ENCODE results near the gene NDN. TPM values are rescaled to one million over a fixed set of nuclear protein-coding genes. Genes with fewer than 3 reads are reported as not detected.

NDN gene
- total RNA-seq, 3 donors from 2014 or later (not counting 1 experiment from before 2014, with no cell fraction given) = 0.23 to 0.29 TPM; not detected in 1

DNA sequence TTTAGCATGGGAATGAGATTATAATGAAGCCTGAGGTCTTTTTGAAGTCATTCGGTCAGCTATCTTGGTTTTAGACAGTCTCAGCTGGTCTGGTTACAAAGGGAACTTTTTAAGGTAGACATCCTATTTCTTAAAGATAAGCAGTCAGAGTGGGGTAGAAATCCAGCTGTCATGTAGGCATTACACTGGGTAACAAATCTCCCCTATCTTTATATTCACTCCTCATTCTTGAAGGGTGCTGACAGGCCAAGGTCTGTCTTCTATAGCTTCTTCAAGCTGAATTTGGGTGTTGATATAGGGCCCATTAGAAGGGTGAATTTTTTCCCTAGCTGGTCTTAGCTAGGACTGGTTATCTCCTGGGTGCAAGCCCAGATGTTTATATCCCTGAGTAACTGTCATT lies 21.2 kb upstream of the NDN start:
- Histone ChIP-seq H3K4me3 (ENCODE audit: low read length) (no peak overlapping the region), H3K36me3 (ENCODE audit: control insufficient read depth, insufficient read depth, low read length) (no peaks in the 10 kb centered on the region), H3K4me1 (ENCODE audit: control insufficient read depth, insufficient read depth, low read length) (no peaks in the 10 kb centered on the region), H3K27ac (ENCODE audit: low read length) (no peak overlapping the region), H3K9me3 (ENCODE audit: control insufficient read depth, insufficient read depth, low read length) (peaks cover 9% of the 10 kb centered on the region), H3K27me3 (ENCODE audit: control insufficient read depth, insufficient read depth, low read length) (no peaks in the 10 kb centered on the region)
- ATAC-seq (no peak), DNase-seq (no peak)
- H3K9me3 Mint-ChIP-seq = peaks cover 9 to 12% of the 10 kb centered on the region in 2 donors
- H3K27me3 Mint-ChIP-seq (ENCODE audit: low read depth in 2 of 2) = no peaks in the 10 kb centered on the region
- H3K27ac Mint-ChIP-seq = no peak overlapping the region
- no peak overlapping the region for H3K4me3 Mint-ChIP-seq
- WGBS (ENCODE audit: insufficient coverage) = 82% methylated on average over 1 of the region's 1 CpG
- TF ChIP-seq, protein P1, sequence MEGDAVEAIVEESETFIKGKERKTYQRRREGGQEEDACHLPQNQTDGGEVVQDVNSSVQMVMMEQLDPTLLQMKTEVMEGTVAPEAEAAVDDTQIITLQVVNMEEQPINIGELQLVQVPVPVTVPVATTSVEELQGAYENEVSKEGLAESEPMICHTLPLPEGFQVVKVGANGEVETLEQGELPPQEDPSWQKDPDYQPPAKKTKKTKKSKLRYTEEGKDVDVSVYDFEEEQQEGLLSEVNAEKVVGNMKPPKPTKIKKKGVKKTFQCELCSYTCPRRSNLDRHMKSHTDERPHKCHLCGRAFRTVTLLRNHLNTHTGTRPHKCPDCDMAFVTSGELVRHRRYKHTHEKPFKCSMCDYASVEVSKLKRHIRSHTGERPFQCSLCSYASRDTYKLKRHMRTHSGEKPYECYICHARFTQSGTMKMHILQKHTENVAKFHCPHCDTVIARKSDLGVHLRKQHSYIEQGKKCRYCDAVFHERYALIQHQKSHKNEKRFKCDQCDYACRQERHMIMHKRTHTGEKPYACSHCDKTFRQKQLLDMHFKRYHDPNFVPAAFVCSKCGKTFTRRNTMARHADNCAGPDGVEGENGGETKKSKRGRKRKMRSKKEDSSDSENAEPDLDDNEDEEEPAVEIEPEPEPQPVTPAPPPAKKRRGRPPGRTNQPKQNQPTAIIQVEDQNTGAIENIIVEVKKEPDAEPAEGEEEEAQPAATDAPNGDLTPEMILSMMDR (IDR thresholded peaks at IDR 0.05) = no peak
- H3K36me3 Mint-ChIP-seq = peaks cover 8% of the 10 kb centered on the region
- H3K4me1 Mint-ChIP-seq = no peaks in the 10 kb centered on the region
- intact Hi-C loops (cut with micrococcal nuclease) = no loop called here

DNA sequence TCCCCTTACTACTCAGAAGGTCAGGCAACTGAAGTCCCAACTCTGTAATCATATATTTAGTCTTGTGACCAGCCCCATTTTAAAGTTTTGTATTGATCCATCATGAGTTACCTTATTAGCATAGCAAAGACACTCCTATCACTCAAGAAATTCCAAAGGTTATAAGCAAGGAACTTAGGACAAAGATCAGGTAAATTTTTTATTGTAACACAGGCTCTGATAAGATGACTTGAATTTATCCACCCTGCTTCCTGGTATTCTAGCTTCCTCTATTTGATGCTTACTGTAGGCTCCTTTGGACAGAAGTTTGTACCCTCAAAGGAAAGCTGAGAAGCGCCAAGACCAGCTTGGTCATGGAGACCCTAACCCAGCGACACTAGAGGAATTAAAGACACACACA lies 8.2 kb upstream of the NDN start:
- H3K27ac ChIP-seq (ENCODE audit: low read length) = no peak overlapping the region
- Mint-ChIP-seq H3K36me3 (no peaks in the 10 kb centered on the region), H3K4me3 (no peak overlapping the region), H3K27ac (no peak overlapping the region), H3K4me1 (no peaks in the 10 kb centered on the region), H3K9me3 (peaks cover 3 to 10% of the 10 kb centered on the region in 2 donors), H3K27me3 (ENCODE audit: low read depth in 2 of 2) (no peaks in the 10 kb centered on the region)
- TF ChIP-seq, protein P1 (IDR thresholded peaks at IDR 0.05) = no peak
- no peak for ATAC-seq
- 58% methylated on average over 2 of the region's 2 CpGs for WGBS (ENCODE audit: insufficient coverage)
- intact Hi-C loops (cut with micrococcal nuclease) = no loop called here
- no peak overlapping the region for H3K4me3 ChIP-seq (ENCODE audit: low read length)
- no peaks in the 10 kb centered on the region for H3K9me3 ChIP-seq (ENCODE audit: control insufficient read depth, insufficient read depth, low read length)
- no peaks in the 10 kb centered on the region for H3K4me1 ChIP-seq (ENCODE audit: control insufficient read depth, insufficient read depth, low read length)
- no peak for DNase-seq
- H3K27me3 ChIP-seq (ENCODE audit: control insufficient read depth, insufficient read depth, low read length) = no peaks in the 10 kb centered on the region
- no peaks in the 10 kb centered on the region for H3K36me3 ChIP-seq (ENCODE audit: control insufficient read depth, insufficient read depth, low read length)

DNA sequence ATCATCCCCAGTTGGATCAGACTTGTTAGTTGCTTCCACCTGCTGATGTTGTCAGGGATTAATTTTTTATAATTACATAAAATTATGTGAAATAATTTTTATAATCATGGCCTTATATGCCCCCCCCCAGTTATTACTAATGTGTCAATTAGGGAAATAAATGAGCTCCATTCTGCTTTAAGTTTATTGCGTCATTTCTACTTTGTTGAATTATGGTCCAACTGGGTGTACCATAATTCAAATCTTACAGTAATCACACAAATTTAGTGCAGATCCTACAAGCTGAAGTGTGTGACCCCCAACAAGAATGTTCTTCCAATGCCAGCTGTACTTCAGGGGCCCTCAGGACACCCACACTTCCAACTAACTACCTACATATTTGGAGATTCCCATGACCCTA lies 7.5 kb upstream of the NDN start:
- Histone ChIP-seq H3K27me3 (ENCODE audit: control insufficient read depth, insufficient read depth, low read length) (no peaks in the 10 kb centered on the region), H3K4me3 (ENCODE audit: low read length) (no peak overlapping the region), H3K9me3 (ENCODE audit: control insufficient read depth, insufficient read depth, low read length) (no peaks in the 10 kb centered on the region), H3K36me3 (ENCODE audit: control insufficient read depth, insufficient read depth, low read length) (no peaks in the 10 kb centered on the region), H3K4me1 (ENCODE audit: control insufficient read depth, insufficient read depth, low read length) (no peaks in the 10 kb centered on the region), H3K27ac (ENCODE audit: low read length) (no peak overlapping the region)
- H3K4me1 Mint-ChIP-seq = no peaks in the 10 kb centered on the region
- H3K27me3 Mint-ChIP-seq (ENCODE audit: low read depth in 2 of 2) = no peaks in the 10 kb centered on the region
- H3K36me3 Mint-ChIP-seq = no peaks in the 10 kb centered on the region
- 91% methylated on average over 1 of the region's 1 CpG for WGBS (ENCODE audit: insufficient coverage)
- ATAC-seq = no peak
- DNase-seq = no peak
- H3K4me3 Mint-ChIP-seq = no peak overlapping the region
- TF ChIP-seq, protein P1 (IDR thresholded peaks at IDR 0.05) = no peak
- H3K27ac Mint-ChIP-seq = no peak overlapping the region
- H3K9me3 Mint-ChIP-seq = peaks cover 3 to 10% of the 10 kb centered on the region in 2 donors
- intact Hi-C loops (cut with micrococcal nuclease) = no loop called here

DNA sequence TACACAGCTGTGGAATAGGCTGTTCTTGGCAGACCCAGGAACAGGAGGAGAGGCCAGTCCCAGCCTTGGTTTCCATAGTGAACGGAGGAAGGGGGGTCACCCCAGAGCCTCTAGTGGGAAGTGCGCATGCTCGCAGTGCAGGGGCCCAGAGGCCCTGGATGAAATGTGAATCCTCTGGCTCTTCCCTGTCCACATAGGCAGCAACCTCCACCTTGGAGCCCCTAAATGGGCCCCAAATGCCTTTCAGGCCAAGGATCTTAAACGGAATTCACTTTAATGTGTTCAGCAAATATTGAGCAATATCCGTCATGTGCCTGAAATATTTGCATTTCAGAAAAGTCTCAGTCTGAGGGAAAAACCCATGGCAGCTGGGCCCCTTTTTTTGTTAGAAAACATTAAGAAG lies 3.3 kb upstream of the NDN start:
- no peaks in the 10 kb centered on the region for H3K27me3 Mint-ChIP-seq (ENCODE audit: low read depth in 2 of 2)
- Histone ChIP-seq H3K27ac (ENCODE audit: low read length) (no peak overlapping the region), H3K27me3 (ENCODE audit: control insufficient read depth, insufficient read depth, low read length) (no peaks in the 10 kb centered on the region), H3K4me3 (ENCODE audit: low read length) (no peak overlapping the region), H3K4me1 (ENCODE audit: control insufficient read depth, insufficient read depth, low read length) (no peaks in the 10 kb centered on the region), H3K36me3 (ENCODE audit: control insufficient read depth, insufficient read depth, low read length) (no peaks in the 10 kb centered on the region), H3K9me3 (ENCODE audit: control insufficient read depth, insufficient read depth, low read length) (no peaks in the 10 kb centered on the region)
- DNase-seq = no peak
- H3K27ac Mint-ChIP-seq = no peak overlapping the region
- no peak overlapping the region for H3K4me3 Mint-ChIP-seq
- TF ChIP-seq, protein P1 (IDR thresholded peaks at IDR 0.05) = no peak
- no peaks in the 10 kb centered on the region for H3K36me3 Mint-ChIP-seq
- peaks cover 5 to 10% of the 10 kb centered on the region in 2 donors for H3K9me3 Mint-ChIP-seq
- intact Hi-C loops (cut with micrococcal nuclease) = no loop called here
- H3K4me1 Mint-ChIP-seq = no peaks in the 10 kb centered on the region
- ATAC-seq = no peak
- WGBS (ENCODE audit: insufficient coverage) = 73% methylated on average over 5 of the region's 5 CpGs
